HEK293 (cell line): ENCODE measurements around the gene PRSS2.
"Not testable (repeated sequence)": the region's sequence is repeated elsewhere in the genome, so short reads cannot be mapped to it uniquely, and the experiment has no call there.

Experiments
- CTCF ChIA-PET: fragments of 350-600 bp; formaldehyde crosslinking; extraction: SDS; loops from one replicate; lab custom pipeline; 2021; ENCODE audit warnings: antibody characterized with exemption; lab: Yijun Ruan, JAX
- POLR2A ChIA-PET: fragments of 300-600 bp; formaldehyde crosslinking; extraction: SDS; loops from one replicate; lab custom pipeline; 2020; ENCODE audit warnings: antibody characterized with exemption, inconsistent platforms; lab: Yijun Ruan, JAX
- H3K27ac ChIP-seq: fragments of 200-500 bp; sonication (Bioruptor generic); 2 replicates; pipeline ENCODE4 v1.5.1; 2014; ENCODE audit warnings: low read depth, low read length, control low read depth, inconsistent platforms; ENCODE audit errors: extremely low read depth
- H3K36me3 ChIP-seq, 2 experiments: fragments of 200-500 bp in 1 of 2; sonication (Bioruptor generic) in 1 of 2; 1 replicate in 1 of 2; 2 replicates in 1 of 2; pipeline ENCODE4 v1.5.1; 2014 to 2017; ENCODE audit warnings: inconsistent platforms in 2 of 2, low read length in 2 of 2; ENCODE audit not compliant: control insufficient read depth in 2 of 2, insufficient read depth in 1 of 2
- H3K4me1 ChIP-seq: fragments of 200-500 bp; sonication (Bioruptor generic); 2 replicates; pipeline ENCODE4 v1.5.1; 2014; ENCODE audit warnings: mild to moderate bottlenecking, low read length, inconsistent platforms; ENCODE audit not compliant: control insufficient read depth, insufficient read depth
- H3K4me3 ChIP-seq: 2 replicates; pipeline ENCODE4 v1.5.1; 2011; ENCODE audit warnings: low read depth, mild to moderate bottlenecking, control low read depth, low read length, moderate library complexity
- H3K9me3 ChIP-seq: fragments of 200-500 bp; sonication (Bioruptor generic); 2 replicates; pipeline ENCODE4 v1.5.1; 2014; ENCODE audit warnings: low read depth, low read length, inconsistent platforms; ENCODE audit not compliant: control insufficient read depth, insufficient read depth
- GLI4 ChIP-seq: fragments of 450-650 bp; formaldehyde crosslinking; IDR thresholded peaks from 2 replicates; pipeline ENCODE4 v1.5.1; 2016; ENCODE audit warnings: missing biosample characterization, missing genetic modification characterization
- GLIS2 ChIP-seq: fragments of 450-650 bp; formaldehyde crosslinking; IDR thresholded peaks from 2 replicates; pipeline ENCODE4 v1.5.1; 2016; ENCODE audit warnings: missing biosample characterization, missing genetic modification characterization
- OVOL3 ChIP-seq: fragments of 450-650 bp; formaldehyde crosslinking; IDR thresholded peaks from 2 replicates; pipeline ENCODE4 v1.5.1; 2016; ENCODE audit warnings: missing biosample characterization, missing genetic modification characterization
- PRDM10 ChIP-seq: fragments of 450-650 bp; formaldehyde crosslinking; IDR thresholded peaks from 2 replicates; pipeline ENCODE4 v1.5.1; 2016; ENCODE audit warnings: missing biosample characterization, missing genetic modification characterization
- SETDB1 ChIP-seq: IDR thresholded peaks from one replicate; pipeline ENCODE4 v1.6.1; 2017; ENCODE audit warnings: mild to moderate bottlenecking, low read length, moderate library complexity, mixed read lengths; ENCODE audit not compliant: insufficient read length
- TCF7L2 ChIP-seq: IDR thresholded peaks from 2 replicates; pipeline ENCODE4 v1.6.1; 2011; ENCODE audit warnings: low read depth, mild to moderate bottlenecking, inconsistent platforms, low read length, moderate library complexity, borderline replicate concordance
- WT1 ChIP-seq: fragments of 450-650 bp; formaldehyde crosslinking; IDR thresholded peaks from 2 replicates; pipeline ENCODE4 v1.5.1; 2016; ENCODE audit warnings: missing biosample characterization, missing genetic modification characterization
- YY1 ChIP-seq: fragments of 450-650 bp; formaldehyde crosslinking; IDR thresholded peaks from 2 replicates; pipeline ENCODE4 v1.5.1; 2018; ENCODE audit warnings: missing biosample characterization, missing genetic modification characterization
- ZFP3 ChIP-seq: fragments of 450-650 bp; formaldehyde crosslinking; IDR thresholded peaks from 2 replicates; pipeline ENCODE4 v1.5.1; 2016; ENCODE audit warnings: low read depth, missing biosample characterization, missing genetic modification characterization
- ZNF146 ChIP-seq: fragments of 450-650 bp; formaldehyde crosslinking; IDR thresholded peaks from 2 replicates; pipeline ENCODE4 v1.5.1; 2016; ENCODE audit warnings: missing biosample characterization, missing genetic modification characterization
- ZNF174 ChIP-seq: fragments of 450-650 bp; formaldehyde crosslinking; IDR thresholded peaks from 2 replicates; pipeline ENCODE4 v1.5.0; 2017; ENCODE audit warnings: missing biosample characterization, mild to moderate bottlenecking, missing genetic modification characterization
- ZNF214 ChIP-seq: fragments of 450-650 bp; formaldehyde crosslinking; IDR thresholded peaks from 2 replicates; pipeline ENCODE4 v1.5.1; 2017; ENCODE audit warnings: missing biosample characterization, mild to moderate bottlenecking, missing genetic modification characterization, borderline replicate concordance
- ZNF223 ChIP-seq: fragments of 450-650 bp; formaldehyde crosslinking; IDR thresholded peaks from 2 replicates; pipeline ENCODE4 v1.5.1; 2016; ENCODE audit warnings: missing biosample characterization, missing genetic modification characterization
- ZNF350 ChIP-seq: fragments of 450-650 bp; formaldehyde crosslinking; IDR thresholded peaks from 2 replicates; pipeline ENCODE4 v1.5.0; 2017; ENCODE audit warnings: missing biosample characterization, mild to moderate bottlenecking, missing genetic modification characterization
- ZNF37A ChIP-seq: fragments of 450-650 bp; IDR thresholded peaks from 2 replicates; pipeline ENCODE4 v1.5.1; 2018; ENCODE audit warnings: missing biosample characterization, missing genetic modification characterization
- ZNF394 ChIP-seq: fragments of 450-650 bp; formaldehyde crosslinking; IDR thresholded peaks from 2 replicates; pipeline ENCODE4 v1.5.1; 2016; ENCODE audit warnings: missing biosample characterization, missing genetic modification characterization, mild to moderate bottlenecking, moderate library complexity, borderline replicate concordance
- ZNF423 ChIP-seq: fragments of 450-650 bp; formaldehyde crosslinking; IDR thresholded peaks from 2 replicates; pipeline ENCODE4 v1.5.1; 2016; ENCODE audit warnings: missing biosample characterization, missing genetic modification characterization
- ZNF510 ChIP-seq: fragments of 450-650 bp; formaldehyde crosslinking; IDR thresholded peaks from 2 replicates; pipeline ENCODE4 v1.5.1; 2018; ENCODE audit warnings: mild to moderate bottlenecking, missing genetic modification characterization, missing biosample characterization; ENCODE audit not compliant: insufficient replicate concordance
- ZNF514 ChIP-seq: fragments of 450-650 bp; formaldehyde crosslinking; IDR thresholded peaks from 2 replicates; pipeline ENCODE4 v1.5.1; 2016; ENCODE audit warnings: missing biosample characterization, missing genetic modification characterization
- ZNF530 ChIP-seq: fragments of 450-650 bp; formaldehyde crosslinking; IDR thresholded peaks from 2 replicates; pipeline ENCODE4 v1.5.1; 2016; ENCODE audit warnings: low read depth, missing biosample characterization, missing genetic modification characterization
- ZNF600 ChIP-seq: fragments of 450-650 bp; formaldehyde crosslinking; IDR thresholded peaks from 2 replicates; pipeline ENCODE4 v1.5.1; 2016; ENCODE audit warnings: missing biosample characterization, missing genetic modification characterization
- ZNF621 ChIP-seq: fragments of 450-650 bp; formaldehyde crosslinking; IDR thresholded peaks from 2 replicates; pipeline ENCODE4 v1.5.1; 2017; ENCODE audit warnings: missing biosample characterization, missing genetic modification characterization
- ZNF76 ChIP-seq: fragments of 450-650 bp; formaldehyde crosslinking; IDR thresholded peaks from 2 replicates; pipeline ENCODE4; 2016; ENCODE audit warnings: low read depth, missing biosample characterization, missing genetic modification characterization, borderline replicate concordance
- ZNF776 ChIP-seq: fragments of 450-650 bp; formaldehyde crosslinking; IDR thresholded peaks from 2 replicates; pipeline ENCODE4 v1.5.0; 2017; ENCODE audit warnings: missing biosample characterization, missing genetic modification characterization, borderline replicate concordance
- ZNF837 ChIP-seq: fragments of 450-650 bp; formaldehyde crosslinking; IDR thresholded peaks from 2 replicates; pipeline ENCODE4 v1.5.1; 2016; ENCODE audit warnings: missing biosample characterization, missing genetic modification characterization

PRSS2 gene

GRCh38 chr7:142753366-142753765 lies 17.4 kb upstream of the PRSS2 start:
- ChIA-PET CTCF (no interaction called here), POLR2A (no interaction called here)
- H3K4me3 ChIP-seq: no peak overlapping the region
- H3K4me1 ChIP-seq: no peaks in the 10 kb centered on the region
- H3K36me3 ChIP-seq: no peaks in the 10 kb centered on the region
- H3K9me3 ChIP-seq: no peaks in the 10 kb centered on the region
- TF ChIP-seq YY1 (tag by site-specific recombination): no peak
- no peak for TF ChIP-seq ZNF214 (tag by site-specific recombination)
- TF ChIP-seq ZNF76 (tag by site-specific recombination): no peak
- TF ChIP-seq ZNF600 (tag by site-specific recombination): no peak
- no peak for TF ChIP-seq OVOL3 (tag by site-specific recombination)
- TF ChIP-seq TCF7L2: no peak
- no peak for TF ChIP-seq ZNF776
- TF ChIP-seq ZNF423 (tag by site-specific recombination): no peak
- no peak overlapping the region for H3K27ac ChIP-seq

GRCh38 chr7:142753925-142754491 lies 16.8 kb upstream of the PRSS2 start:
- H3K27ac ChIP-seq, H3K4me1 ChIP-seq, CTCF ChIA-PET, H3K36me3 ChIP-seq, POLR2A ChIA-PET, H3K4me3 ChIP-seq, H3K9me3 ChIP-seq: not testable (repeated sequence)

- Histone ChIP-seq H3K4me3 (no peak overlapping the region), H3K9me3 (no peaks in the 10 kb centered on the region), H3K27ac (no peak overlapping the region), H3K4me1 (no peaks in the 10 kb centered on the region), H3K36me3 (no peaks in the 10 kb centered on the region)
- CTCF ChIA-PET: no interaction called here
- POLR2A ChIA-PET: no interaction called here
- TF ChIP-seq ZNF174 (tag by site-specific recombination): no peak
- no peak for TF ChIP-seq ZNF510
- TF ChIP-seq SETDB1: no peak
- TF ChIP-seq ZNF350: no peak
- TF ChIP-seq WT1 (tag by site-specific recombination): no peak
- no peak for TF ChIP-seq ZNF530 (tag by site-specific recombination)
- TF ChIP-seq ZNF621 (tag by site-specific recombination): no peak
- TF ChIP-seq ZNF146 (tag by site-specific recombination): no peak
- TF ChIP-seq ZNF223 (tag by site-specific recombination): no peak
- no peak for TF ChIP-seq ZNF837 (tag by site-specific recombination)
- TF ChIP-seq GLI4: no peak
- TF ChIP-seq ZNF394: no peak
- TF ChIP-seq ZNF37A (tag by site-specific recombination): no peak
- no peak for TF ChIP-seq GLIS2
- no peak for TF ChIP-seq PRDM10 (tag by site-specific recombination)
- no peak for TF ChIP-seq ZNF514 (tag by site-specific recombination)
- TF ChIP-seq ZFP3: no peak
These were observed 15.8 kb upstream of the PRSS2 start for GRCh38 chr7:142754681-142755575.
